Measurements from ENCODE around the gene USP20. TPM values are rescaled to one million over a fixed set of nuclear protein-coding genes. Genes with fewer than 3 reads are reported as not detected.

The USP20 gene
- total RNA-seq, 3 donors from 2014 or later (not counting 1 experiment from before 2014, with no cell fraction given): 66.8 to 86.1 (median 80.3) TPM

DNA sequence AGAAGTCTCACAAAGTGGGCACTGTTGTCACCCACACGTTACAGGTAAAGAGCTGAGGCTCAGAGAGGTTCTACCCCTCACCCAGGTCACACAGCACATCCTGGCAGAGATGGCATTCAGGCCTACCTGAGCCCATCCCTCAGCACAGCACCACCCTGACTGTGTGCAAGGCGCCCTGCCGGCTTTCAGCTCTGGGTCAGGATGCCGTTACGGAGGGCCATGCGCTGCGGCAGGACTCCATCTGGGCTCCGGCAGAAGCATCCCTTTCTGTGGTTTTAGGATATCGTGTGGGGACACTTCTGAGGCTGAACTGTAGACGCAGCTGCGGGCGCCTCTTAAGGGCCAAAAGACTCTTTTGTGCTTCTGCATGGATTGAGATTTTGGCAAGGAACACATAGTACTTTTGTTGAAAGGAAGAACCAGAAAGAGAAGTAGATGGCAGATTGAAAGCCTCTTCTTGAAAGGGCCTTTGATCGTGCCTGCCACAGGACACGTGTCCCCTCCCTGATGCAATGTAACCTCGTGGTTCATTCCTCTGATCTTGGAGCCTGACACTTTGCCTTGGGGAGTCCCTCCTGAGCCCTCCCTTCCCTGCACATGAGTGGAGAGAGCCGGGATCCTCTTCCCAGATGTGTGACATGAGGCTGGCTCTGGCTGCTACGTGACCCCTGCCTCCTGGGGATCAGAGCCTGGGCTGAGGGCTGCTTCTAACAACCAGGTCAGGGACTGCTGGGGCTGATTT lies 31.3 kb downstream of the USP20 start:
- H3K4me1 Mint-ChIP-seq: peaks cover 61 to 74% of the 10 kb centered on the region in 2 donors
- Histone ChIP-seq H3K27ac (ENCODE audit: low read length) (no peak overlapping the region), H3K27me3 (ENCODE audit: control insufficient read depth, insufficient read depth, low read length) (no peaks in the 10 kb centered on the region), H3K4me3 (ENCODE audit: low read length) (no peak overlapping the region), H3K36me3 (ENCODE audit: control insufficient read depth, insufficient read depth, low read length) (peaks cover 32% of the 10 kb centered on the region), H3K4me1 (ENCODE audit: control insufficient read depth, insufficient read depth, low read length) (peaks cover 76% of the 10 kb centered on the region), H3K9me3 (ENCODE audit: control insufficient read depth, insufficient read depth, low read length) (no peaks in the 10 kb centered on the region)
- TF ChIP-seq, protein P1, sequence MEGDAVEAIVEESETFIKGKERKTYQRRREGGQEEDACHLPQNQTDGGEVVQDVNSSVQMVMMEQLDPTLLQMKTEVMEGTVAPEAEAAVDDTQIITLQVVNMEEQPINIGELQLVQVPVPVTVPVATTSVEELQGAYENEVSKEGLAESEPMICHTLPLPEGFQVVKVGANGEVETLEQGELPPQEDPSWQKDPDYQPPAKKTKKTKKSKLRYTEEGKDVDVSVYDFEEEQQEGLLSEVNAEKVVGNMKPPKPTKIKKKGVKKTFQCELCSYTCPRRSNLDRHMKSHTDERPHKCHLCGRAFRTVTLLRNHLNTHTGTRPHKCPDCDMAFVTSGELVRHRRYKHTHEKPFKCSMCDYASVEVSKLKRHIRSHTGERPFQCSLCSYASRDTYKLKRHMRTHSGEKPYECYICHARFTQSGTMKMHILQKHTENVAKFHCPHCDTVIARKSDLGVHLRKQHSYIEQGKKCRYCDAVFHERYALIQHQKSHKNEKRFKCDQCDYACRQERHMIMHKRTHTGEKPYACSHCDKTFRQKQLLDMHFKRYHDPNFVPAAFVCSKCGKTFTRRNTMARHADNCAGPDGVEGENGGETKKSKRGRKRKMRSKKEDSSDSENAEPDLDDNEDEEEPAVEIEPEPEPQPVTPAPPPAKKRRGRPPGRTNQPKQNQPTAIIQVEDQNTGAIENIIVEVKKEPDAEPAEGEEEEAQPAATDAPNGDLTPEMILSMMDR (IDR thresholded peaks at IDR 0.05): no peak
- no peaks in the 10 kb centered on the region for H3K27me3 Mint-ChIP-seq (ENCODE audit: low read depth in 2 of 2)
- peak overlapping the region; percentile 85 to 92 for H3K27ac Mint-ChIP-seq
- H3K4me3 Mint-ChIP-seq: peak overlapping the region; percentile 52
- H3K36me3 Mint-ChIP-seq: no peaks in the 10 kb centered on the region
- ATAC-seq: no peak
- intact Hi-C loops (cut with micrococcal nuclease): loop anchor here (5.0 to 10.0 kb wide), 2 partner anchors 261 to 1868 kb away; no protein-coding TSS in a partner anchor
- peak in 1 of 2 donors; percentile 86 for DNase-seq
- 79% methylated on average over 17 of the region's 17 CpGs for WGBS (ENCODE audit: insufficient coverage)
- no peaks in the 10 kb centered on the region for H3K9me3 Mint-ChIP-seq

DNA sequence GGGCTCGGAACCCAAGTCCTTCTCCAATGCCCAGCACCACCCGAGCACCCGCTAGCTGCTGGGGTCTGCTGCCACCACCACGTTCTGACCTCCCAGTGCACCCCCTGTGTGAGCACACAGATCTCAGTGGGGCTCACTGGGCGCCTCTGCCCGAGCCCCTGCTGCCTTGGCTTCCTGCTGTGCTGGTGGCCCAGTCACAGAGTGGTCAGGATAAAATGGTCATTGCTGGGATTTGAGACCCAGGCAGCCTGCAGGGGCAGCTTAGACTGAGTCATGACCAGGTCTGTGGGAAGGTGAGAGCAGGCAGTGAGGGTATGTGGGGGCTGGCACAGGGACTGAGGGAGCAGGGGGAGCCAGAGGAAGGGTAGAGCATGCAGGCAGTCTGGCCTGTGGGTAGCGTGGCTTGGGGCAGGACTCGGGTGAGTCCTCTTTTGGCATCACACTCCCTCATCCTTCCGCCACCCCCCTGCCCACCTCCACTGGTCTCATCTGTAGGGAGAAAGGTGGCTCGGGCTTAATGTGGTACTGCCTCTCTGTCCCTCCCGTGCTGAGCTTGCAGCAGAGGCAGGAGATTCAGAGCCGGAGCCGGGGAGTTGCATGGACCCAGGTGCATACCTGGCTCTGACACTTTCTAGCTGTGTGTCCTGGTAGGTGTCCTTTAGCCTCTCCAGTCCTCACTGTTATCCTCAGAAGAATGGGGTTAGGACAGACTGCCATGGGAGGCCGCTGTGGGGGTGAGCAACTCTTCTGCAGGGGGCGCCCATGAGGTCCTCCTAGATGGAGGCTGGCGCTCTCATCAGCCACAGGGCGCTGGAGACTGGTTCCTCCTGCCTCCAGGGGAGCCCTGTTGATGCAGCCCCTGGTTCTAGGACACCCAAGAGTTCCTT lies 32.1 kb downstream of the USP20 start:
- ATAC-seq (no peak), DNase-seq (peak in 1 of 2 donors; percentile 55)
- Mint-ChIP-seq H3K36me3 (no peaks in the 10 kb centered on the region), H3K27ac (peak overlapping the region; percentile 85 to 92), H3K9me3 (no peaks in the 10 kb centered on the region), H3K4me3 (peak overlapping the region; percentile 64), H3K27me3 (ENCODE audit: low read depth in 2 of 2) (no peaks in the 10 kb centered on the region), H3K4me1 (peaks cover 62 to 69% of the 10 kb centered on the region in 2 donors)
- Histone ChIP-seq H3K27me3 (ENCODE audit: control insufficient read depth, insufficient read depth, low read length) (no peaks in the 10 kb centered on the region), H3K27ac (ENCODE audit: low read length) (no peak overlapping the region), H3K4me1 (ENCODE audit: control insufficient read depth, insufficient read depth, low read length) (peaks cover 68% of the 10 kb centered on the region), H3K9me3 (ENCODE audit: control insufficient read depth, insufficient read depth, low read length) (no peaks in the 10 kb centered on the region), H3K36me3 (ENCODE audit: control insufficient read depth, insufficient read depth, low read length) (peaks cover 27% of the 10 kb centered on the region), H3K4me3 (ENCODE audit: low read length) (no peak overlapping the region)
- TF ChIP-seq, protein P1 (IDR thresholded peaks at IDR 0.05): no peak
- WGBS (ENCODE audit: insufficient coverage): 81% methylated on average over 16 of the region's 17 CpGs
- intact Hi-C loops (cut with micrococcal nuclease): loop anchor here (5.0 to 10.0 kb wide), 2 partner anchors 260 to 1867 kb away; no protein-coding TSS in a partner anchor

DNA sequence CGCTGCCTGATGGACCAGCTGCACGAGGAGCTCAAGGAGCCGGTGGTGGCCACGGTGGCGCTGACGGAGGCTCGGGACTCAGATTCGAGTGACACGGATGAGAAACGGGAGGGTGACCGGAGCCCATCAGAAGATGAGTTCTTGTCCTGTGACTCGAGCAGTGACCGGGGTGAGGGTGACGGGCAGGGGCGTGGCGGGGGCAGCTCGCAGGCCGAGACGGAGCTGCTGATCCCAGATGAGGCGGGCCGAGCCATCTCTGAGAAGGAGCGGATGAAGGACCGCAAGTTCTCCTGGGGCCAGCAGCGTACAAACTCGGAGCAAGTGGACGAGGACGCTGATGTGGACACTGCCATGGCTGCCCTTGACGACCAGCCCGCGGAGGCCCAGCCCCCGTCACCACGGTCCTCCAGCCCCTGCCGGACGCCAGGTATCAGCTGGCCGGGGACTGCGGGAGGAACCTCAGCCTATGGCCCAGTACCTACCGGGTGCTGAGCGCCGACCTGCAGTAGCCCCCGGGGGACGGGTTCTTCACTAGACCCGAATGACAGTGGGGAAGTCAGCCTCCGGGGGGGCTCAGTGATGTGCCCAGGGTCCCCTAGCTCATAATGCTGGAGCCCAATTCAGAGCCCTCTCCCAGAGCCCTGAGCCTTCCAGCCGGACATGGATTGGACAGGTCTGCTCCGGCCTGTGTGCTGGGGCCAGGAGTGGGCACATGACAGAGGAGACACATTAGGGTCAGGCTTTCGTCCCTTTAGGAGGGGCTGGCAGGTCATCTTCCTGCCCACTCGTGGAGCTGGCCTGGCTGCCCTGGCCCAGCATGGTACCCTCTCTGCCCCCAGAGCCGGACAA lies 33.0 kb downstream of the USP20 start:
- TF ChIP-seq, protein P1 (IDR thresholded peaks at IDR 0.05): no peak
- Histone ChIP-seq H3K4me3 (ENCODE audit: low read length) (no peak overlapping the region), H3K27ac (ENCODE audit: low read length) (peak overlapping the region; percentile 85), H3K36me3 (ENCODE audit: control insufficient read depth, insufficient read depth, low read length) (peaks cover 27% of the 10 kb centered on the region), H3K9me3 (ENCODE audit: control insufficient read depth, insufficient read depth, low read length) (no peaks in the 10 kb centered on the region), H3K27me3 (ENCODE audit: control insufficient read depth, insufficient read depth, low read length) (no peaks in the 10 kb centered on the region), H3K4me1 (ENCODE audit: control insufficient read depth, insufficient read depth, low read length) (peaks cover 59% of the 10 kb centered on the region)
- Mint-ChIP-seq H3K4me1 (peaks cover 58 to 60% of the 10 kb centered on the region in 2 donors), H3K4me3 (peak overlapping the region; percentile 65), H3K9me3 (no peaks in the 10 kb centered on the region), H3K27me3 (ENCODE audit: low read depth in 2 of 2) (no peaks in the 10 kb centered on the region), H3K27ac (peak overlapping the region; percentile 85 to 92), H3K36me3 (no peaks in the 10 kb centered on the region)
- 88% methylated on average over 48 of the region's 48 CpGs for WGBS (ENCODE audit: insufficient coverage)
- DNase-seq (peak in 1 of 2 donors; percentile 33), ATAC-seq (peak in 1 of 3 donors; percentile 2)
- intact Hi-C loops (cut with micrococcal nuclease): loop anchor here (5.0 to 10.0 kb wide), 2 partner anchors 259 to 1867 kb away; no protein-coding TSS in a partner anchor

Data from natural killer cell (primary cell).